Measurements from ENCODE around the gene RNASE4. TPM values are rescaled to one million over a fixed set of nuclear protein-coding genes. Genes with fewer than 3 reads are reported as not detected.

The RNASE4 gene
- total RNA-seq, 1 experiment from 2014 or later = 0.75 TPM

- no peak overlapping the region for H3K4me3 ChIP-seq (ENCODE audit: low read depth, low read length, poor library complexity, severe bottlenecking)
- TF ChIP-seq EZH2 (IDR thresholded peaks at IDR 0.05; ENCODE audit: borderline replicate concordance, low read depth, low read length, poor library complexity, severe bottlenecking) (no peak), CTCF (conservative IDR thresholded peaks at IDR 0.05; ENCODE audit: low read depth, low read length) (no peak)
- no peaks in the 10 kb centered on the region for H3K36me3 ChIP-seq (ENCODE audit: insufficient read depth, low read length, poor library complexity, severe bottlenecking)
- ChIA-PET POLR2A (ENCODE audit: low non-redundant PET) (no interaction called here), CTCF (no interaction called here)
- no peak overlapping the region for H3K27ac ChIP-seq (ENCODE audit: low read depth, low read length, poor library complexity, severe bottlenecking)
- H3K4me1 ChIP-seq (ENCODE audit: insufficient read depth, low read length, poor library complexity, severe bottlenecking) = no peaks in the 10 kb centered on the region
- no peak for DNase-seq (ENCODE audit: low spot score)
- no TSS peak for BruUV-seq (replicated peaks)
- H3K9me3 ChIP-seq (ENCODE audit: low read depth, low read length, poor library complexity, severe bottlenecking) = no peaks in the 10 kb centered on the region
- H3K27me3 ChIP-seq (replicated peaks; ENCODE audit: insufficient read depth, low read depth, low read length, poor library complexity) = peaks cover 10% of the 10 kb centered on the region
- intact Hi-C loops (cut with micrococcal nuclease; ENCODE audit: unreplicated experiment) = no loop called here
These were observed 16.4 kb upstream of the RNASE4 start for GRCh38 chr14:20667957-20668356.

GRCh38 chr14:20668969-20669368 is 15.4 kb upstream of the RNASE4 start:
- no peaks in the 10 kb centered on the region for H3K36me3 ChIP-seq (ENCODE audit: insufficient read depth, low read length, poor library complexity, severe bottlenecking)
- POLR2A ChIA-PET (ENCODE audit: low non-redundant PET) = no interaction called here
- no peak overlapping the region for H3K4me3 ChIP-seq (ENCODE audit: low read depth, low read length, poor library complexity, severe bottlenecking)
- CTCF ChIA-PET = no interaction called here
- BruUV-seq (replicated peaks) = no TSS peak
- no peaks in the 10 kb centered on the region for H3K4me1 ChIP-seq (ENCODE audit: insufficient read depth, low read length, poor library complexity, severe bottlenecking)
- TF ChIP-seq CTCF (conservative IDR thresholded peaks at IDR 0.05; ENCODE audit: low read depth, low read length) (no peak), EZH2 (IDR thresholded peaks at IDR 0.05; ENCODE audit: borderline replicate concordance, low read depth, low read length, poor library complexity, severe bottlenecking) (no peak)
- H3K9me3 ChIP-seq (ENCODE audit: low read depth, low read length, poor library complexity, severe bottlenecking) = no peaks in the 10 kb centered on the region
- intact Hi-C loops (cut with micrococcal nuclease; ENCODE audit: unreplicated experiment) = no loop called here
- H3K27ac ChIP-seq (ENCODE audit: low read depth, low read length, poor library complexity, severe bottlenecking) = no peak overlapping the region
- no peak for DNase-seq (ENCODE audit: low spot score)
- H3K27me3 ChIP-seq (replicated peaks; ENCODE audit: insufficient read depth, low read depth, low read length, poor library complexity) = peaks cover 4% of the 10 kb centered on the region

- Histone ChIP-seq H3K36me3 (ENCODE audit: insufficient read depth, low read length, poor library complexity, severe bottlenecking) (no peaks in the 10 kb centered on the region), H3K27me3 (replicated peaks; ENCODE audit: insufficient read depth, low read depth, low read length, poor library complexity) (peaks cover 23% of the 10 kb centered on the region), H3K4me1 (ENCODE audit: insufficient read depth, low read length, poor library complexity, severe bottlenecking) (no peaks in the 10 kb centered on the region), H3K4me3 (ENCODE audit: low read depth, low read length, poor library complexity, severe bottlenecking) (no peak overlapping the region), H3K9me3 (ENCODE audit: low read depth, low read length, poor library complexity, severe bottlenecking) (no peaks in the 10 kb centered on the region), H3K27ac (ENCODE audit: low read depth, low read length, poor library complexity, severe bottlenecking) (no peak overlapping the region)
- DNase-seq (ENCODE audit: low spot score) = no peak
- BruUV-seq (replicated peaks) = no TSS peak
- POLR2A ChIA-PET (ENCODE audit: low non-redundant PET) = no interaction called here
- CTCF ChIA-PET = no interaction called here
- intact Hi-C loops (cut with micrococcal nuclease; ENCODE audit: unreplicated experiment) = no loop called here
- TF ChIP-seq EZH2 (IDR thresholded peaks at IDR 0.05; ENCODE audit: borderline replicate concordance, low read depth, low read length, poor library complexity, severe bottlenecking) (no peak), CTCF (conservative IDR thresholded peaks at IDR 0.05; ENCODE audit: low read depth, low read length) (no peak)
These were observed 12.6 kb upstream of the RNASE4 start for GRCh38 chr14:20671597-20672283.
